ENCODE results near the gene SLC43A3.

The SLC43A3 gene

DNA sequence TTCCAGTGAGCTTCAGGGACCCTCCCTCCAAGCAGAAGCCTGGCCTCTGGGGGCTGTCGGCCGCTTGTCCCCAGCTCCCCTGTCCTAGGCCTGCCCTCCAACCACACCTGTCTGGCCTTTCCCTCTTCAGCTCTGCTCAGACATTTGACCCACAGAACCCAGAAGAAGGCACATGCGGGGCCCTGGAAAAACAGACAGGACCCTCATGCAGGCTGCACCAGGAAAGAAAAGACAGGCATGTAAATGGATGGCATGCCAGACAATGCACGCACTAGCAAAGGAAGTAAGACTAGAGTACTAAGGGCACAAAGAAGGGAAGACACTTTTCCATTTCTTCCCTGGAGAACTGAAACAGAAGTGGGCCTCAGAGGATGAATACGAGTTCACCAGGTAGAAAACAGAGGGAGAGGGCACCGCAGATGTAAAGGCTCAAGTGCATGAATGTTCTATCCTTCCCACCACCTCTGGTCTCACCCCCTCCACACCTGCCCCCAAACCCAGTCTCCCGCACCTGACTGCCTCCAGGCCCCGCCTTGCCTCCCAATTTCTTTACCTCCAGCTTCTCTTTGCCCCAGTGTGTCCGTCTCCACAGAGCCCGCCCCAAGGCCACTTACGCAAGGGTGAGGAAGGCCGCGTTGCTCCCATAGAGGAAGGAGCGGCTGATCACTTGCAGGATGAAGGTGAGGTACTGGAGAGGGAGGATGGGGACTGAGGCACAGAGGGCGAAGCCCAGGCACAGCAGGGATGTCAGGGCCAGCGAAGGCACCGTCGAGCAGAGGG lies 17.4 kb downstream of the SLC43A3 start:
- Histone ChIP-seq H4K20me1 (ENCODE audit: control insufficient read depth, insufficient read depth, low read depth, low read length) (peaks cover 17% of the 10 kb centered on the region; the same call in 1 of the 2 replicates), H3K9me3 (ENCODE audit: control insufficient read depth, insufficient read depth, low read length) (no peaks in the 10 kb centered on the region), H3K9me2 (replicated peaks; ENCODE audit: control insufficient read depth, low read length) (no peaks in the 10 kb centered on the region), H3K4me3 (ENCODE audit: low read length) (no peak overlapping the region), H3K4me1 (ENCODE audit: control insufficient read depth, low read length) (peaks cover 14% of the 10 kb centered on the region; the same call in 1 of the 2 replicates), H3K36me3 (ENCODE audit: control insufficient read depth, low read length) (peaks cover 93% of the 10 kb centered on the region), H3K27me3 (ENCODE audit: control insufficient read depth, low read length) (no peaks in the 10 kb centered on the region), H3F3A (ENCODE audit: control insufficient read depth, insufficient read depth) (peaks cover 49% of the 10 kb centered on the region), H3K27ac (ENCODE audit: low read depth, low read length) (no peak overlapping the region), H3K4me2 (ENCODE audit: low read length) (no peak overlapping the region), H3K79me2 (ENCODE audit: control insufficient read depth, low read length) (peaks cover 8% of the 10 kb centered on the region)
- TF ChIP-seq, protein P1, sequence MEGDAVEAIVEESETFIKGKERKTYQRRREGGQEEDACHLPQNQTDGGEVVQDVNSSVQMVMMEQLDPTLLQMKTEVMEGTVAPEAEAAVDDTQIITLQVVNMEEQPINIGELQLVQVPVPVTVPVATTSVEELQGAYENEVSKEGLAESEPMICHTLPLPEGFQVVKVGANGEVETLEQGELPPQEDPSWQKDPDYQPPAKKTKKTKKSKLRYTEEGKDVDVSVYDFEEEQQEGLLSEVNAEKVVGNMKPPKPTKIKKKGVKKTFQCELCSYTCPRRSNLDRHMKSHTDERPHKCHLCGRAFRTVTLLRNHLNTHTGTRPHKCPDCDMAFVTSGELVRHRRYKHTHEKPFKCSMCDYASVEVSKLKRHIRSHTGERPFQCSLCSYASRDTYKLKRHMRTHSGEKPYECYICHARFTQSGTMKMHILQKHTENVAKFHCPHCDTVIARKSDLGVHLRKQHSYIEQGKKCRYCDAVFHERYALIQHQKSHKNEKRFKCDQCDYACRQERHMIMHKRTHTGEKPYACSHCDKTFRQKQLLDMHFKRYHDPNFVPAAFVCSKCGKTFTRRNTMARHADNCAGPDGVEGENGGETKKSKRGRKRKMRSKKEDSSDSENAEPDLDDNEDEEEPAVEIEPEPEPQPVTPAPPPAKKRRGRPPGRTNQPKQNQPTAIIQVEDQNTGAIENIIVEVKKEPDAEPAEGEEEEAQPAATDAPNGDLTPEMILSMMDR (IDR thresholded peaks at IDR 0.05; ENCODE audit: low read depth, low read length, poor library complexity, severe bottlenecking): no peak
- TF ChIP-seq EZH2phosphoT487 (IDR thresholded peaks at IDR 0.05; ENCODE audit: borderline replicate concordance, low read length): no peak

- H3F3A ChIP-seq (ENCODE audit: control insufficient read depth, insufficient read depth): peaks cover 53% of the 10 kb centered on the region
Observed at GRCh38 chr11:57408771-57409170, 18.1 kb downstream of the SLC43A3 start.

DNA sequence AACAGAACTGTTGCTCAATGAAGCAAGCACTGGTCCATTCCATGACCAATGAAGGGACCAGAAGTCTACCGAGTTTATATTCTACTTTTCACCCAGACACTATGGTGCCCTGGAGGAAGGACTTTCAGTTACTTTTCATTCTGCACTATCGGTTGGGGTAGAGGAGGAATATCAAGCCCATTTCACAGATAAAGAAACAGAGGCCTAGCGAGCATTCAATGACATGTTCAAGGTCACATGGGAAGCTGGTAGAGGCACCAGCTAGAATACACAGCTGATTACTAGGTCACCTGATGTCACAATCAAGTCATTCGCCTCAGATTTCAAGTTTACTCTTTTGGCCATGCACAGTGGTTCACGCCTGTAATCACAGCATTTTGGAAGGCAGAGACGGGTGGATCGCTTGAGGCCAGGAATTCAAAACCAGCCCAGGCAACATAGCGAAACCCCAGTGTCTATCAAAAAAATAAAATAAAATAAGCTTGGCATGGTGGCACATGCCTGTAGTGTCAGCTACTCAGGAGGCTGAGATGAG lies 18.9 kb downstream of the SLC43A3 start:
- H3K4me1 ChIP-seq (ENCODE audit: control insufficient read depth, low read length): peaks cover 8% of the 10 kb centered on the region; the same call in 1 of the 2 replicates
- H3K4me3 ChIP-seq (ENCODE audit: low read length): no peak overlapping the region
- no peak overlapping the region for H3K4me2 ChIP-seq (ENCODE audit: low read length)
- H3F3A ChIP-seq (ENCODE audit: control insufficient read depth, insufficient read depth): peaks cover 57% of the 10 kb centered on the region
- no peaks in the 10 kb centered on the region for H3K9me3 ChIP-seq (ENCODE audit: control insufficient read depth, insufficient read depth, low read length)
- peaks cover 78% of the 10 kb centered on the region for H3K36me3 ChIP-seq (ENCODE audit: control insufficient read depth, low read length)
- H3K27ac ChIP-seq (ENCODE audit: low read depth, low read length): no peak overlapping the region
- no peaks in the 10 kb centered on the region for H3K9me2 ChIP-seq (replicated peaks; ENCODE audit: control insufficient read depth, low read length)
- H3K27me3 ChIP-seq (ENCODE audit: control insufficient read depth, low read length): no peaks in the 10 kb centered on the region
- peaks cover 12% of the 10 kb centered on the region; the same call in 1 of the 2 replicates for H4K20me1 ChIP-seq (ENCODE audit: control insufficient read depth, insufficient read depth, low read depth, low read length)
- peaks cover 3% of the 10 kb centered on the region; the same call in 1 of the 2 replicates for H3K79me2 ChIP-seq (ENCODE audit: control insufficient read depth, low read length)
- TF ChIP-seq, protein P1 (IDR thresholded peaks at IDR 0.05; ENCODE audit: low read depth, low read length, poor library complexity, severe bottlenecking): no peak
- no peak for TF ChIP-seq EZH2phosphoT487 (IDR thresholded peaks at IDR 0.05; ENCODE audit: borderline replicate concordance, low read length)

More at GRCh38 chr11:57408771-57409170, 18.1 kb downstream of the SLC43A3 start:
- Histone ChIP-seq H3K27ac (ENCODE audit: low read depth, low read length) (no peak overlapping the region), H3K9me3 (ENCODE audit: control insufficient read depth, insufficient read depth, low read length) (no peaks in the 10 kb centered on the region), H3K27me3 (ENCODE audit: control insufficient read depth, low read length) (no peaks in the 10 kb centered on the region), H3K9me2 (replicated peaks; ENCODE audit: control insufficient read depth, low read length) (no peaks in the 10 kb centered on the region), H4K20me1 (ENCODE audit: control insufficient read depth, insufficient read depth, low read depth, low read length) (peaks cover 14% of the 10 kb centered on the region; the same call in 1 of the 2 replicates), H3K79me2 (ENCODE audit: control insufficient read depth, low read length) (peaks cover 6% of the 10 kb centered on the region), H3K4me2 (ENCODE audit: low read length) (no peak overlapping the region), H3K36me3 (ENCODE audit: control insufficient read depth, low read length) (peaks cover 86% of the 10 kb centered on the region), H3K4me3 (ENCODE audit: low read length) (no peak overlapping the region), H3K4me1 (ENCODE audit: control insufficient read depth, low read length) (peaks cover 11% of the 10 kb centered on the region; the same call in 1 of the 2 replicates)
- no peak for TF ChIP-seq EZH2phosphoT487 (IDR thresholded peaks at IDR 0.05; ENCODE audit: borderline replicate concordance, low read length)
- TF ChIP-seq, protein P1 (IDR thresholded peaks at IDR 0.05; ENCODE audit: low read depth, low read length, poor library complexity, severe bottlenecking): no peak

All from DOHH2 (cell line).